Esophagus (tissue), 2 donors: ENCODE data around the gene FOXF1. TPM values are rescaled to one million over a fixed set of nuclear protein-coding genes. Genes with fewer than 3 reads are reported as not detected.

ENCODE experiments used
- H3K27ac ChIP-seq, 2 donors: one replicate each; pipeline ENCODE4 v1.5.1; 2013; ENCODE audit warnings: low read depth in 2 of 2, mild to moderate bottlenecking in 2 of 2, inconsistent platforms in 1 of 2, low read length in 1 of 2, moderate library complexity in 1 of 2
- H3K27me3 ChIP-seq, 2 donors: one replicate each; pipeline ENCODE4 v1.6.1; 2013; ENCODE audit warnings: low read length in 2 of 2, control low read depth in 1 of 2, mild to moderate bottlenecking in 1 of 2; ENCODE audit not compliant: insufficient read depth in 2 of 2, control insufficient read depth in 1 of 2
- H3K36me3 ChIP-seq, 2 donors: one replicate each; pipeline ENCODE4 v1.6.1; 2013; ENCODE audit warnings: low read length in 1 of 2; ENCODE audit not compliant: control insufficient read depth in 2 of 2, insufficient read depth in 2 of 2
- H3K4me1 ChIP-seq, 2 donors: one replicate each; pipeline ENCODE4 v1.6.1; 2013; ENCODE audit warnings: low read length in 1 of 2; ENCODE audit not compliant: control insufficient read depth in 2 of 2, insufficient read depth in 2 of 2
- H3K4me3 ChIP-seq, 2 donors: one replicate each; pipeline ENCODE4 v1.5.1; 2013; ENCODE audit warnings: low read length in 2 of 2, mild to moderate bottlenecking in 2 of 2, low read depth in 1 of 2, moderate library complexity in 1 of 2
- H3K9me3 ChIP-seq, 2 donors: one replicate each; pipeline ENCODE4 v1.6.1; 2013; ENCODE audit warnings: mild to moderate bottlenecking in 2 of 2, low read depth in 1 of 2, low read length in 1 of 2, moderate library complexity in 1 of 2; ENCODE audit not compliant: control insufficient read depth in 2 of 2, insufficient read depth in 1 of 2
- WGBS, 2 donors: extraction: QIAGEN DNeasy Blood & Tissue Kit; methylation state at CpG; one replicate each; pipeline ENCODE4 v1.1.7; 2013; 5-methylcytosine and 5-hydroxymethylcytosine counted together
- polyA plus RNA-seq, 2 donors: library from polyadenylated mRNA; stranded (reverse); fragments of 200-250 nt; gene quantifications; one replicate each; pipeline ENCODE4 v1.2.3, GENCODE V29; 2013
- donor health status: healthy with polysubstance abuse.
- donor health status: Bipolar disorder and iron deficiency.

Gene FOXF1
- polyA plus RNA-seq, 2 donors, result 2.1 to 4.6 TPM

DNA sequence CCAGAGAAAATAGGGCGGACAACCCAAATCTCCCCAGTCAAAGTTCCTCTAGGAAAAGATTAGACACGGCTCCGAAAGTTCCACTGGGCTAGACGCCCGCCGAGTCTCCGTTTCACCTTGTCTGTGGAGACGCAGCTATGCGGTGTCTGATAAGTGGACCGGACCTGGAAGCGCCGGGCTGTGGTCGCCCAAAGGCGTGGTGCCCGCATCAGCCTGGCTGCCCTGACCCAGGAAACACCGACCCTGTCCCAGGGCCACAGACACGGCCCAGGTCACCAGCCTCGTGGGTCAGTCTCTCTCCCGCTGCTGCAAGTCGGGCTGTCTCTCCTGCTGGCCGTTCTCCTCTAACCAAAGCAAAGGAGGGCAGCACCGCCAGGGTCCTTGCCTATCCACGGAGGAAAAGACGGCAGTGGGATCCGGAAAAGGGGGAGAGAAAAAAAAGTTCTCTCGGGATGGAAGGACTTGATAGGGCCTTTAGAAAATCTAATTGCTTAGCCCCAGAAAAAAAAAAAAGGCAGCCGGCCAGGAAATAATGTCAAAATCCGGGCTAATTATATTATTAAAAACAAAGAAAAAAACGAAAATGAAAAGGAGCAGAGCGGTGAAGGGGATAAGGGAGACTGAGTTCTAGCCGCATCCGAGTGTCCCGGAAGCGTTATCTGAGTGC is 13.9 kb upstream of the FOXF1 start:
- WGBS, 2 donors, result 13 to 20% methylated on average over 34 of the region's 34 CpGs
- peaks cover 2 to 14% of the 10 kb centered on the region in 2 donors for H3K27me3 ChIP-seq
- H3K4me1 ChIP-seq, result peaks cover 0 to 2% of the 10 kb centered on the region in 2 donors
- H3K4me3 ChIP-seq, result peak overlapping the region in 1 of 2 donors; percentile 19
- no peaks in the 10 kb centered on the region for H3K36me3 ChIP-seq
- H3K9me3 ChIP-seq, result no peaks in the 10 kb centered on the region
- peak overlapping the region; percentile 87 for H3K27ac ChIP-seq

DNA sequence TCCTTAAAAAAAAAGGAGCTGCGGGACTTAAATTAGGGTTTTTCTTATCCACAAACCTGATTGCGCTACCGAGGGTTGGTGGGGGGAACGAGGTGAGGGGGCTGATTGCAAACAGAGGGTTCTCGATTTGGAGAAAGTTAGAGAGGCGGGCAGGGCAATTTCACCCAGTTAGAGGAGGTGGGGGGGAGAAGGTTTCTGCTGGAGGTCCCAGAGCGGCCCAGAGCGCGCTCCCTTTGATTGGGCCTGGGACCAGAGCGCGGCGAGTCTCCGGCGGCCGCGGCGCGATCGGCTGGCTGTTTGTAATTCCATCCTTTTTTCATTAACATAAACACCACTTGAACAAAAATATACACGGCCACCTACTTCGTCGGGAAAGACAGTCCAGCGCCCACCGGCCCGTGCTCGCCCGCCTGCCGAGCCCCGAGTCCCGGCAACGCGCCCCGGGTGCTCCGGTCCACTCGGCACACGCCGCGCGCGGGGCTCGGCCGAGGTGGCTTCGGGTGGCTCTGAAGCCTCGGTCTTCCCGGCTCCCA is 13.3 kb upstream of the FOXF1 start:
- WGBS, 2 donors, result 7 to 8% methylated on average over 43 to 45 of the region's 45 CpGs
- peak overlapping the region; percentile 80 to 87 for H3K27ac ChIP-seq
- H3K9me3 ChIP-seq, result no peaks in the 10 kb centered on the region
- peaks cover 0 to 2% of the 10 kb centered on the region in 2 donors for H3K4me1 ChIP-seq
- peaks cover 2 to 14% of the 10 kb centered on the region in 2 donors for H3K27me3 ChIP-seq
- H3K36me3 ChIP-seq, result no peaks in the 10 kb centered on the region
- peak overlapping the region; percentile 19 to 26 for H3K4me3 ChIP-seq

DNA sequence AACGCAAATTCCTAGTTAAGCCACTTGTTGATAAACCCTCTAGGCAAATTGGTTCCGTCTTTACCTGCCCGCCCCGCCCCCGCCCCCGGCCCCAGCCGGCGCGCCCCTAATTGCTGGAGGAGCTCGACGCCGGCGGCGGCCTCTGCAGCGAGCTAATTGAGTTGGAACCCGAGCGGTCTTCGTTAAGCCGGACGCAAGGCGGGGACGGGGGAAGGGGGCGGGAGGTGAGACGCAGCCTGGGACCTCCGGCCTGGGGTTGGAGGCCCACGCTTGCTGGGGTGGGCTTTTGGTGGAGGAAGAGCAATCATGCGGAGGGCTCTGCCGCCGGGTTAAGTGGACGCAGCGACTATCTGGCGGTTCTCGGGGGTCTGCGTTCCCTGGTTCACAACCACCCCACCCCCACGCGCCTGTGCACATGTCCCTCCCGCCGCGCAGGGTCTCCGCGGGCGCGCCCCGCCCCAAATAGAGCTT is 12.7 kb upstream of the FOXF1 start:
- peak overlapping the region in 1 of 2 donors; percentile 26 for H3K4me3 ChIP-seq
- H3K36me3 ChIP-seq, result no peaks in the 10 kb centered on the region
- no peaks in the 10 kb centered on the region for H3K9me3 ChIP-seq
- peak overlapping the region; percentile 80 to 87 for H3K27ac ChIP-seq
- 6% methylated on average over 43 to 44 of the region's 44 CpGs for WGBS, 2 donors
- H3K27me3 ChIP-seq, result peaks cover 2 to 14% of the 10 kb centered on the region in 2 donors
- H3K4me1 ChIP-seq, result peaks cover 0 to 2% of the 10 kb centered on the region in 2 donors

DNA sequence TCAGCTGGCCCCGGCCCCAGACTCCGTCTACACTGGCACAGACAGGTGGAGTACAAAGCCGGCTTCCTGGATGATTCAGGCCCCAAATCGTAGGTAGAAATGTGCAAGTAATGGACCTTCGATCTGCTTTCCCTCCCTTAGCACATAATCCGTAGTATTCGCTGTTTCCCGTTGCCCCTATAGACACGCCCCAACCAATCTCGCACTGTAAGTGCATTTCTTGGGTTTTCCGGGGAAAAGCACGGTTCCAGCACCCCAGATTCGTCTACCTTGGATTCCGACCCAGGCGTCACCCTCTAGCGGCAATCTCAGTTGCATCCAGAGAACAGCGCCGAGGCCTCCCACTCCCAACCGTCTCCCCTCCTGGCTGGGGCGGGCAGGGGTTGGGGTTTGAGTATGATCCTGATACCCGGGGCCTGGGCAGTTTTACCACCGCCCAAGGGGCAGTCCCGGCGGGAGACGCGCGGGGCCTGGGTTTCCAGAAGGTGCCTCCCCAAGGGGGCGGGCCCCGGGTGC is 12.1 kb upstream of the FOXF1 start:
- Histone ChIP-seq H3K27me3 (peaks cover 2 to 14% of the 10 kb centered on the region in 2 donors), H3K4me1 (peaks cover 0 to 2% of the 10 kb centered on the region in 2 donors), H3K27ac (peak overlapping the region; percentile 80 to 87), H3K9me3 (no peaks in the 10 kb centered on the region), H3K36me3 (no peaks in the 10 kb centered on the region), H3K4me3 (peak overlapping the region in 1 of 2 donors; percentile 26)
- 4 to 7% methylated on average over 29 of the region's 29 CpGs for WGBS, 2 donors

DNA sequence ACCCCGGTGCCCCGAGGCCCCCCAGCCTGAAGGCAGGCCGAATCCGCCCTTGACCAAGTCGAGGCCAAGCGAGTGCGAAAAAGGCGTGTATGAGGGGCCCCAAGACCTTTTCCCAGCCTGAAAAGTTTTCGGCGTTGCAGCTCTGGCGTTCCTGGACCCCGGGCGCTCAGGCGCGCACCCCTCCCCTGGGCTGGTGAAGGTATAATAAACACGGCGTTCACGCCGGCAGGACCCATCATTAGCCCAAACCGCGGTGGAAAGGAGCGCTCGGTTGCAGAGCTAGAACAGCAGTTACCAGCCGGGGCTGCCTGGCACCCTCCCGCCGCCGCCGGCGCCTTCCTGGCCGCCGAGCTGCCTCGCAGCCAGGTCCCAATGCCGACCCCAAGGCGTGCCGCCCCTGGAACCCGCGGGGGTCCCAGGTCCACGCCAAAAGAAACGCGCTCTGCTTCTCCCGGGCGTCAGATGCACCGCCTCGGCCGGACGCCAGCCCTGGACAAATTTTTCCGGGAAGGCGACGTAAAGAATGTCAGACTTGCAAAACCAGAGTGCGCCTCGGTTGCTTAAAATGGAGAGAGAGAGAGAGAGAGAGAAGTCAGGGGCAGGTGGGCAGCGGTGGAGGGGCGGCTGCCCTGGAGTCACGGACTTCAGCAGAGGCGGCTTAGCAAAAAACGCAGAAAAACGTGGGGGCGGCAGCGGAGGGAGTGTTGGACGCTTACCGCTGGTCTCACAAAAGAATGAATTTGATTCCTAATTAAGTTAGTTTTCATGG is 11.5 kb upstream of the FOXF1 start:
- H3K4me3 ChIP-seq, result peak overlapping the region; percentile 4 to 26
- peaks cover 0 to 2% of the 10 kb centered on the region in 2 donors for H3K4me1 ChIP-seq
- H3K27ac ChIP-seq, result peak overlapping the region; percentile 80 to 87
- no peaks in the 10 kb centered on the region for H3K36me3 ChIP-seq
- 6 to 7% methylated on average over 60 to 61 of the region's 61 CpGs for WGBS, 2 donors
- H3K27me3 ChIP-seq, result peaks cover 2 to 15% of the 10 kb centered on the region in 2 donors
- no peaks in the 10 kb centered on the region for H3K9me3 ChIP-seq

DNA sequence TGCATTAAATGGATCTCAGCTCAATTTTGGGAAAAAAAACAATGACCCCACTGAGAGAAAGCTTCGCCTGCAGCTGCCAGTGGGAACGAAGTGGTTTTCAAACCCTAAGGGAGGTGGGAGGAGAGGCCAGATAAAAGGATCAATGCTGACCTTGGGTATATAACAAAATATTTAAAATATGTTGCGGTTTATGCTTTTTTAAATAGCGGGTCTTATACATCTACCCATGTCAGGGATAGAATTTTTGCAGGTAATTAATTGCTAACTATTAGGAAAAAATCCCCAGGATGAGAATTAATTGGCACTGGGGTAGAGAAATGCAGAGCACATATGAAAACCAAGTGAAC is 10.9 kb upstream of the FOXF1 start:
- H3K27me3 ChIP-seq, result peaks cover 0 to 17% of the 10 kb centered on the region in 2 donors
- peak overlapping the region; percentile 80 to 87 for H3K27ac ChIP-seq
- H3K9me3 ChIP-seq, result no peaks in the 10 kb centered on the region
- H3K36me3 ChIP-seq, result no peaks in the 10 kb centered on the region
- WGBS, 2 donors, result 24 to 29% methylated on average over 4 of the region's 4 CpGs
- H3K4me1 ChIP-seq, result peaks cover 0 to 2% of the 10 kb centered on the region in 2 donors
- H3K4me3 ChIP-seq, result no peak overlapping the region

DNA sequence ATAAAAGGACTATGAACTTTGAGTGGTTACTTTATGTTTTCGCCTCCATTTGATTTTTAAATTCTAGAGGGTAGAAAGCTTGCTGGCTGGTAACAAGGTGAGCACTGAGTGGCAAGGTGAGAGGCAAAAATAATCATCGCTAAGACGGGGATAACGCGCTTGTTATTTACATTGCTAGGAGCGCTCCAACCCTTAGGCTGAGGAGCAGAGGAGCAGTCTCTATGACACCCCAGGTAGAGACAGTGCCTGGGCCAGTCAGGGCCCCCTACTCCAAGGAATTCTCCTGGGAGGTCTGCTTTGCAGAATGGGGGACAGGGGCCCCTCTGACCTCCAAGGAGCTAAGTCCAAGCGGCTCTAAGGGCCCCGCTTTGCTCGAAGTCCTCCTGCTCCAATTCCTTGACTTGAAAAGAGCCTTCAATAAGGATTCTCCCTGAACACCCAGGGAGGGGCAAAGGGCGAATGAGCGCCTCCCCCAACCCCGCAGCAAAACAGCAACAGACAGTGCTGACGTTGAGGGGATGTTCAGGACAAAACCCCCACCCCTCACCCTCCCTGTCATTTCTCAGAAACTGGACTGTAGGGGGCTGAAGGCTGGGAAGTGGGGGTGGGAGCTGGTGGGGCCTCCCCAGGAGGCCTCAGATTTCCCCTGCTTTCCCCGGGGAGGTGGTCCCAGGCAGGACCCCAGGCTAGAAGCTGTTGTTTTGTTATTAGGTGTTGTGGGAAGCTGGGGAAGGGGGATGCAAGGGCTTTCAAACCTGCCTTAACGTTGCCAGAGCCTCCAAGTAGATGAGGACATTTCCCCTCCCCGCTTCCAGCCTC is 10.2 kb upstream of the FOXF1 start:
- Histone ChIP-seq H3K36me3 (no peaks in the 10 kb centered on the region), H3K27me3 (peaks cover 0 to 14% of the 10 kb centered on the region in 2 donors), H3K27ac (peak overlapping the region; percentile 68 to 83), H3K4me1 (peaks cover 0 to 2% of the 10 kb centered on the region in 2 donors), H3K9me3 (peaks cover 0 to under 1% of the 10 kb centered on the region in 2 donors), H3K4me3 (no peak overlapping the region)
- WGBS, 2 donors, result 18 to 19% methylated on average over 16 of the region's 16 CpGs

- Histone ChIP-seq H3K9me3 (peaks cover 0 to 2% of the 10 kb centered on the region in 2 donors), H3K27ac (peak overlapping the region; percentile 68 to 83), H3K4me3 (no peak overlapping the region), H3K27me3 (peaks cover 0 to 19% of the 10 kb centered on the region in 2 donors), H3K36me3 (no peaks in the 10 kb centered on the region), H3K4me1 (peaks cover 0 to 2% of the 10 kb centered on the region in 2 donors)
- 21 to 27% methylated on average over 13 of the region's 13 CpGs for WGBS, 2 donors
Measured at GRCh38 chr16:86500708-86501510, 9.4 kb upstream of the FOXF1 start.
